CD4-positive, alpha-beta T cell treated with Interleukin-1 beta for 1 hour (primary cell): ENCODE measurements around the gene CYP2B6.
"Not testable (repeated sequence)": the region's sequence is repeated elsewhere in the genome, so short reads cannot be mapped to it uniquely, and the experiment has no call there.

Experiments
- DNase-seq, 2 donors: peaks; one replicate each; pipeline ENCODE4 v3.0.0-alpha.2; 2020 to 2022

The CYP2B6 gene

DNA sequence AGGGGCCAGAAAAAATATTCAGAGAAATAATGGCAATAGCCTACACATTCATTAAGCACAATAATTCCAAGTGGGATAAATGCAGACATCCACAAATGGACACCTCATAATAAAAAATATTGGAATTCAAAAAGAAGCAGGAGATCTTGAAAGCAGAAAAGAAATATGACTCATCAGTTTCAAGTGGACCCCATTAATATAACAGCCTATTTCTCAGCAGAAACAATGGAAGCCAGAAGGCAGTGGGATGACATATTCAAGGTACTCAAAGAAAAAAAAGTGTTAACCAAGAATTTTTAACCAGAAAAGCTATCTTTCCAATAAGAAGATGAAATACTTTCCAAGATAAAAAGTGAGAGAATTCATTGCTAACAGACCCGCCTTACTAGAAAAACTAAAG is 48.7 kb downstream of the CYP2B6 start:
- no peak for DNase-seq

DNA sequence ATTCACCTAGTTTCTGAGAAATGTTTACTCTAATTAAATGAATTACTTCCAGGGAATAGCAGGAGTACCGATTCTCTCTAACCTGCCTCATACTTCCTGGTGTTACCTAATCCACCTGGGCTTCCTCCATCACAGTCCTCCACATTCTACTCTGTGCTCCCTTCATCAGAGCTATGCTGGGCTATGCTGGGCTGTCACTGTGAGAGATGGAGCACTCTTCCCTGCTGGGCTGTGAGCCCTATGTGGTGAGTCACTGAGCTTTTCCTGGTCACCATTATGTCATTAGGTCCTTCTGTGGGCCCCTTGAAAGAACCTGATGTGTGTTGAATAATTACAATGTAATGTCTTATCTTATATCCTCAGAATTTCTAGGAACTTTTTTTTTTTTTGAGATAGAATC is 54.0 kb downstream of the CYP2B6 start:
- DNase-seq, result not testable (repeated sequence)

DNA sequence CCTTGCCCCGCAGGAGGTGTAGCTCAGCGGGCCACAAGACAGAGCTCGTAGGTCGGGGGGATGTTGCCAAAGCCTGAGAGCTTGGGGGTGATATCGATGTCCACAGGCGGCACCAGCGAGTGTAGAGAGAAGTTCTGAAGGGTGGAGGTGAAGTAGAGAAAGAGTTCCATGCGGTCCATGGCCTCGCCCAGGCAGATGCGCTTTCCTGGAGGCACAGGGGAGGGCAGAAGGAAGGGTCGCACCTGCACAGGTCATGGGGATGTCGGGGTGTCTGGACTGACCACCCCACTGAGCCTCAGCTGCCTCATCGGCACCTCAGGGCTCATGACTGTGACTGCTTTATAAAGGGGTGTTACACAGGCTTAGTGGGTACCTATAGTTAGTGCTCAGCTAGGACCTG is 59.3 kb downstream of the CYP2B6 start:
- no peak for DNase-seq

GRCh38 chr19:41052162-41052561 is 61.1 kb downstream of the CYP2B6 start:
- DNase-seq, result not testable (repeated sequence)

GRCh38 chr19:41053331-41053730 is 62.2 kb downstream of the CYP2B6 start:
- not testable (repeated sequence) for DNase-seq

DNA sequence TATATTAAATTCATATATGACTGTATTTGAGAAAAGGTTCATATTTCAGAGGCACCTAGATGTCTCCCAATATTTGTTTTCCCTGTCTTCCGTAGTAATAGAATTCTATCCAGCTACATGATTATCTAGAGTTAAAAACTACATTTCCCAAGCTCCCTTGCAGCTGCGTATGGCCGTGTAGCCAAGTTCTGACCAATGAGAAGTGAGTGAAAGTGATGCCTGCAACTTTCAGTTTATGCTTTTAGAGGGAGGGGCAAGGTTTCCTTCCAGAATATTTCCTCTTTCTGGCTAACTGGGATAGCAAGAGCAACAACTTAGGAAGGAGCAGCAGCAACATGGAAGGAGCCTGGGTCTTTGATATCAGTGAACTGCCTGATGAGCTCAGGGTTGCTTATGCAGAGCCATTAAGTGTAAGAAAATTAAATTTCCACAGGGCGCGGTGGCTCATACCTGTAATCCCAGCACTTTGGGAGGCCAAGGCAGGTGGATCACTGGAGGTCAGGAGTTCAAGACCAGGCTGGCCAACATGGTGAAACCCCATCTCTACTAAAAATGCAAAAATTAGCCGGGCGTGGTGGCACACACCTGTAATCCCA is 74.0 kb downstream of the CYP2B6 start:
- DNase-seq, result no peak
